HG03103 (cell line): ENCODE measurements around the gene FIG4.
"Not testable (repeated sequence)": the region's sequence is repeated elsewhere in the genome, so short reads cannot be mapped to it uniquely, and the experiment has no call there.

Experiments
- ATAC-seq: cut with Tn5 transposase; IDR thresholded peaks from one replicate; pipeline ENCODE4 v1.9.1; 2021; ENCODE audit warnings: low read depth; ENCODE audit not compliant: unreplicated experiment

The FIG4 gene

DNA sequence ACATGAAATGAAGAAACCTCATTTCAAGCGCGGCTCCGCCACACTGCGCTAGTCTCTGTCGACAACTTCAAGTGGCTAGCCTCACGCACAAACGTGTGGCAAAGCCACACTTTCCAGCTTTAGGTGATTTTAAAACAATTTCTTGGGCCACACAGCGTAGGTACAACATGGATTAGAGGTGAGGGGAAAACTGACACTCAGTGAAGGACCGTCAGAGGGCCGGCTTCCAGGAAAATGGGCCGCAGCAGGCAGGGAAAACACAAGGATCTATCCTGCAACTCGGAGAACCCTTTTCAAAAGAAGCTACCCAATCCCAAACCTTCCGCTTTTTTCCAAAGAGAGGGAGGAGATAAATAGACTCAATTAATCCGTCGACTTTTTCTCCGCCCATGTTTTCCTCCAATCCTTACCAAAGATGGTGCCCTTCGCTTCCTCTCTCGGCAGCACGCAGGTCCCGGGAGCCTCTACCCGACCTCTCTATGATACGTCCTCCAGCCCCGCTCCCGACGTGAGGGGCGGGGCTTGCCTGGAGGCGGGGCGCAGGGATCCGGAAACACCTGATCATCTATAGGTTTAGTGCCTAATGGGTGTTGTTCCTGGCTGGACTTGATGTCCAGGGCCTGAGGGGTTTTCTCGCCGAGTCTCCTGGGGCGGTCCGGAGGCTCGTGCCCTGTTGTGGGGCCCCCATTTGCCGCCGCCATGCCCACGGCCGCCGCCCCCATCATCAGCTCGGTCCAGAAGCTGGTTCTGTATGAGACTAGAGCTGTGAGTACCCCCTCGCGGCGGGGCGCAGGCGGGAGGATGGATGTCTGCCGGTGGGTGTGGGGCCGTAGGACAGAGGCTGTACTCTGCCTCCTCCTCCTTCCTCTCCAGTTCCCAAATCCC, at the start of gene FIG4, which contains the start of gene AK9:
FIG4 (plus strand) TSS at position 560 of the 885 bp plus-strand sequence; CDS start at position 700, 140 bp downstream.
AK9 (minus strand) TSS at position 466 of the 885 bp plus-strand sequence. CDS start 15,457 bp downstream, outside the sequence.
- ATAC-seq = peak; percentile 92

DNA sequence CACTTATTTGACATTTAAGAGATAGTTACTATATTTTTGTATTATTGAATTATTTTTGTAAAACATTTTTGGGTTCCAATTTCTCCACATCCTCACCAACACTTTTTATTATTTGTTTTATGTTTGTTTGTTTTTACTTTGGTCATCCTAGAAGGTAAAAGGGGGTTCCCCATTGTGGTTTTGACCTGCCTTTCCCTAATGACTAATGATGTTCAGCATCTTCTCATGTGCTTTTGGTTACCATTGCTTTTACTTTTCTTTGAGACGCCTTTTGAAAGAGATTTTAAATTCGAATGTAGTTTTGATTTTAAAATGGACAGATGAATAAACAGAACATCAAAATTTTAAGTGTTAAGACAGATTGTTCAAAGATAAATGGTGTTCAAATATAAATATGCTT, 47.0 kb upstream of the FIG4 start:
- ATAC-seq = no peak

DNA sequence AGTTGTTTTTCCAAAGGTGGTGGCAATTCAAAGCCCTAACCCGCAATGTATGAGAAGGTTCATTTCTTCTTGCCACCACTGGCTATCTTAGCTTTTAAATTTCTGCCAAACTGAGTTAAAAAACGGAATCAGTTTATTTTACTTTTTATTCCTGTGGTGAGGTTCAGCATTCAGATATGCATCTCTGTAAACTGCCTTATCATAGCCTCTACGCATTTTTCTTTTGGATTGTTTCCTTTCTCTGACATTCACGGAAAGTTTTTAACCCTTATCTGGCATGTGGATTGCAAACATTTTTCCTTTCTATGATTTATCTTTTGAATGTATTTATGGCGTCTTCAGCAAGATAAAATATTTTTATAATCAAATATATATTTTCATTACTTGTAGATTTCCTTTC, 37.8 kb upstream of the FIG4 start:
- ATAC-seq = no peak

DNA sequence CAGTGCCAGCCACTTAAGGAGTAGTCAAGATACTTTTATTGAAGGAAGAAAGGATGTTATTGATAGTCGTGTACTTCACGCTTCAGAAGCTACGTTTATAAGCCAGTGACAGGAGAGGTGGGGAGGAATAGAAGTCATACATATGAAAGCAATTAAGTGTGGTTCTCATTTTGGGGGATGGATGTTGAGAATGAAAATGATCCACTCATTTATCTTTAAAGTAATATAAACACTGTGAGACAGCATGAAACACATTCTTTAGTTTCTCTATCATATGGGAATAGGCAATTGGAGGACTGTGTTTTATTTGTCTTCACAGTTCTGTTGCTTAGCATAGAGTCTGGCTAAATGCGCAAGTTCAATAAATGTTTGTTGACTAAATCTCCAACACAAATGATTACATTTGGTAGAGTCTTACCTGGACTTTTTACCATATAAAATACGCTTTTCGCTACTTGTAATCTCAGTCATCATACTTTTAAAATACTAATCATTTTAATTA, 35.3 kb upstream of the FIG4 start:
- no peak for ATAC-seq

DNA sequence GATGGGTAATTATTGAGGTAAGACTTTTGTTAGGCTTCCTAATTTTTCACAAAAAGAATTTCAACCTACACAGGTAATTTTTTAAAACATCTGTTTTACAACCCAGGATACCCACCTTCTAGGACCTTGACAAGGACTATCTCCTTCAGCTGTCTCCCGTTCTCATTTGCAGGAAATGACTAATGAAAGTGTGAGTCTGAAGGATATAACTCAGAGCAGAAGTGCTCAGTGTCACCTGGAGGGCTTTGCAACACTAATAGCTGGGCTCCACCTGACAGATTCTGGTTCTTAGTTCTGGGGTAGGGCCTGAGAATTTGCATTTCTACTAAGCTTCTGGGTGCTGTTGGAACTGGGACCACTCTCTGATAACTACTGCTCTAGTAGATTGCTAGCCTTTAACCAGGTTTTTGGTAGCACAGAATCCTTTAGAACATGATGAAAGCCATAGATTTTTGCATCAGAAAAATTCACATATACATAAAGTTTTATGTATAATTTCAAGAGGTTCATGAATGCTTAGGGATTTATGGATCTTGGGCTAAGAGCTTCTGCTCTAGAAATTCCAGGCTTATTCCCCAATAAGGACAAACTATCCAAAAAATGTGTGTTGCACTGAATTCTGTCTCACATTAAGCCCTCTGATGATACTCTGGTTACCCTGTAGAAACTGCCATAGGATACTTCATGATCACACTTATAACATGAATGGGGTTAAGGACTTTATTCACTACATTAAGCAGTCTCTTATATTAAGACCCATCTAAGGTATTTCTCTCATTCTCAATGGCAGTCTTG, 30.4 kb upstream of the FIG4 start:
- ATAC-seq = no peak

DNA sequence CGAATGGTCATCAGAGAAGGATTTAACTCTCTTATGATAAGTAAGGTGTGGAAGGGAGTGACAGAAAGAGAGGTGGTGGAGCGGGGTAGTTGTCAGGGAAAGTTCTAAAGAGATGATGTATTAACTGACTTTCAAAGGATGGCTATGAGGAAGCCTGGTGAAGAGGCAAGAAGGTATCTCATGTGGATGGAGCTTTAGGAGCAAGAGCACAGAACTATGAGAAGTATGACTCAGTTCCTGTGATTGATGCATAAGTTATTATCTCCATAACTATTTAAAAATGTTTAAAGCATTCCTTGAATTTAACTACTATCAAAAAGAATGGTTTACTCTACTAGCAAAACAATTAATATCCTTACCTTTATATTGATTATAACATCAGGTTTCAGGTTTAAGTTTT, 28.9 kb upstream of the FIG4 start:
- ATAC-seq = no peak

DNA sequence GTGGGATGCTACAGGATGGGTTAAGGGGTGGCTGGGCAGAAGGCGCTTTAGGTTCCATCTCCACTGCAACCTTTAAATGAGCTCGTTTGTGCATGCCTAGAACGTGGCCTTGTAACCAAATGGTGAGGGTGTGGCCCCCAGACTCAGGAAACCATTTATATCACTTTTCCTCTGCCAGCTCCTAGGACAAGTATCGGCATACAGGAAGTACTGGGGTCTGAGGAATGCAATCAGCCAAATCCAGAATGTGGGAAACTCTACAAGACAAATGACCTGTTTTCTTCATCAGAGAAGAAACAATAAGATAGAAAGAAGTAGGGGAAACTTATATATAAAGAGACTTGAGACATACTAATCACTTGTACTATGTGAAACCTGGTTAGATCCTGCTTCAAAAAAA, 21.3 kb upstream of the FIG4 start:
- no peak for ATAC-seq

DNA sequence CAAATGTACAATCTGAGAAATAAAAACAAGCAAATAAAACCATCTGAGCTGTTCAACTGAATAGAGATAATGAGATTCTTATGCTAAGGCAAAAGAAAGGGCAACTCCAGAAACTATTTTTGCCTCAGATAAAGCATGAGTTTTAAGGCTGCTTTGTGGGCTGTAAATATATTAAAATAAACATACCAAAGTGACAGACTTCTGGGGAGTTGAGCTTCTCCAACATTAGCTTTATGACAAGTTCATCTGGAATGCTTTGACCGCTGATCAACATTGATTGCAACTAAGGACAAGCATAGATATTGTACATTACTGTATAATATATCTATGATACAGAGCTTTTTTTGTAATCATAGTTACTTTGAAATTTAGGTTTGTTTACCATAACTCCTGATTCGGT, 19.4 kb upstream of the FIG4 start:
- ATAC-seq = no peak

DNA sequence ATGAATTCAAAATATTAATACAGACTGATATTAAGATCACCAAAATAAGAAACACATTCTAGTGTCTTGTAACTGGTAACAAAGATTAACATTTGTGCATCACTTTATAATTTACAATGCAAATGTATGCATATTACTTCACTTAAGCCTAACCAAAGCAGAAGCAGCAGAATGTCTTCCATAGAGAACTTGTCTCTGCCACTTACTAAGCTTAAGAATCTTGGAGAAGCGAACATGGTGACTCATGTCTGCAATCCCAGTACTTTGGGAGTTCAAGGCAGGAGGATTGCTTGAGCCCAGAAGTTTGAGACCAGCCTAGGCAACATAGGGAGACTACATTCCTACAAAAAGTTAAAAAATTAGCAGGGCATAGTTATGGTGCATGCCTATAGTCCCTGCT, 18.9 kb upstream of the FIG4 start:
- ATAC-seq = no peak

DNA sequence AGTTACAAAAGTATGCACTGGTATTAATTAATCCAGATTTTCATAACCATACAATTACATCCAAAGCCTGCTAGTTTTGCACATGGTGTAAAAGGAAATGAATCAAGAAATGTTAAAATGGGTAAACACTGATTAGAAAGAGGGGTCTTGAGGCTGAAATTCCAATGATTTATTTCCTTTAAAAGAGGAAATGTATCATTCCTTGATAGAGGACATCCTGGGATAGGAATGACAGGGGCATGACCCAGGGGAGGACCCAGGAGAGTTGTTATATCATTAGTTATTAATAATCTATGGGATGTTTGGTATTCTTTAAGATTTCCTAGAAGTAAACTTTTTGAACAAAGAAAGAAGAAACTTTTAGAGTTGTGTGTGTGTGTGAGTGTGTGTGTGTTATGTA, 18.3 kb upstream of the FIG4 start:
- no peak for ATAC-seq

DNA sequence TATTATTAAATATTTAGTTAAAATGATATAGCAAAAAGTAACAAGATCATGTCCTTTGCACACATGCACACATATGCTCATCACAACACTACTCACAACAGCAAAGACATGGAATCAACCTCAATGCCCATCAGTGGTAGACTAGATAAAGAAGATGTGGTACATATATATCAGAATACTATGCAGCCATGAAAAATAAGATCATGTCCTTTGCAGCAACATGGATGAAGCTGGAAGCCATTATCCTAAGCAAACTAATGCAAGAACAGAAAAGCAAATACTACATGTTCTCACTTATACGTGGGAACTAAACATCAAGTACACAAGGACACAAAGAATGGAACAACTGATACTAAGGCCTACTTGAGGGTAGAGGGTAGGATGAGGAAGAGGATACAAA, 14.4 kb upstream of the FIG4 start:
- ATAC-seq = no peak

DNA sequence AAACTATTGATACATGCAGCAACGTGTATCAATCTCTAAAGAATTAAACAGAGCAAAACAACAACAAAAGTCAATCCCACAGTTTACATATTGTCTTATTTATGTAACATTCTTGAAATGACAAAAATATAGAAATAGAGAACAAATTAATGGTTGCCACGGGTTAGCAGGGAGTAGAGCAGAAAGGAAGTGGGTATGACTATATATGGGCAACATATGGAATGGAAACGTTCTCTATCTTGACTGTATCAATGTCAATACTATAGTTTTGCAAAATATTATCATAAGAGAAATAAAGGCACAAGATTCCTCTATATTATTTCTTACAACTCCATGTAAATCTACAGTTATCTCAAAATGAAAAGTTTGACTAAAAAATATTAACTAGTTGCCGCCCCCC, 12.9 kb upstream of the FIG4 start:
- no peak for ATAC-seq

DNA sequence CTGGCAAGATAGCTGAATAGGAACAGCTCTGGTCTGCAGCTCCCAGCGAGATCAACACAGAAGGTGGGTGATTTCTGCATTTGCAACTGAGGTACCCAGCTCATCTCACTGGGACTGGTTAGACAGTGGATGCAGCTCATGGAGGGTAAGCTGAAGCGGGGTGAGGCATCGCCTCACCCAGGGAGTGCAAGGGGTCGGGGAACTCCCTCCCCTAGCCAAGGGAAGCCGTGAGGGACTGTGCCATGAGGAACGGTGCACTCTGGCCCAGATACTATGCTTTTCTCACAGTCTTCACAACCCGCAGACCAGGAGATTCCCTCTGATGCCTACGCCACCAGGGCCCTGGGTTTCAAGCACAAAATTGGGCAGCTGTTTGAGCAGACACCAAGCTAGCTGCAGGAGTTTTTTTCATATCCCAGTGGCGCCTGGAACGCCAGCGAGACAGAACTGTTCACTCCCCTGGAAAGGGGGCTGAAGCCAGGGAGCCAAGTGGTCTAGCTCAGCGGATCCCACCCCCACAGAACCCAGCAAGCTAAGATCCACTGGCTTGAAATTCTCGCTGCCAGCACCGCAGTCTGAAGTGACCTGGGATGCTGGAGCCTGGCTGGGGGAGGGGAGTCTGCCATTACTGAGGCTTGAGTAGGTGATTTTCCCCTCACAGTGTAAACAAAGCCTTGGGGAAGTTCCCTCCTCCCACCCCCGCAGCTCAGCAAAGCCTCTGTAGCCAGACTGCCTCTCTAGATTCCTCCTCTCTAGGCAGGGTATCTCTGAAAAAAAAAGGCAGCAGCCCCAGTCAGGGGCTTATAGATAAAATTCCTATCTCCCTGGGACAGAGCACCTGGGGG, 12.2 kb upstream of the FIG4 start:
- ATAC-seq = not testable (repeated sequence)

DNA sequence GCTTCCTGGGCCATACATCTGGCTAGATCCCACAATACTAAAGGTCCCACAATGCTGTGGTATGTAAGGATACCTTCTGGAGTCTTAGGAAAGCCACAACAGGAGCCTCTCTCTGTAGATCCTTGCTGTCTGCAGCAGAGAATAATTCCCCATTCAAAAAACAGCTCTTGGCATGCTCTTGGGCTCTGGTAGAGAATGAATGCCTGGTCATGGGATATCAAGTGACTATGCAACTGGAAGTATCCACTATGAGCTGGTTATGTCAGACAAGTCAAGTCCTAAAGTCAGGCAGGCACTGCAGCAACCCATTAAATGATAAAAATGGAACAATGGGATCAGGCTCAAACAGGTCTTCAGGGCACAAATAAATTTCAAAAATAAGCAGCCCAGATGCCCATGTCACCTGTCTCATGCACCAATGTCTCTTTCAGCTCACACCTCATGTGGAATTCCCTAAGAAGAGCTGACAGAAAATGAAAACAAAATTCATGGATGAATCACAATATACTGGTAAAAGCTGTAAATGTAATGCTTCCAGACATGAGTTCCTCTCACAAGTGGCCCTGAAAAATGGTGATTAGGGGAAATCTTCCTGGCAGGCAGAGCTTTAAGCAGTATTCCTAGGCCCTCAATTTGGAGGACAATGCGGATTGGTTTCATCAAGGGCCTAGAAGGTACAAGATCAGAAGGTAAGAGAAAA, 4.4 kb upstream of the FIG4 start:
- no peak for ATAC-seq

DNA sequence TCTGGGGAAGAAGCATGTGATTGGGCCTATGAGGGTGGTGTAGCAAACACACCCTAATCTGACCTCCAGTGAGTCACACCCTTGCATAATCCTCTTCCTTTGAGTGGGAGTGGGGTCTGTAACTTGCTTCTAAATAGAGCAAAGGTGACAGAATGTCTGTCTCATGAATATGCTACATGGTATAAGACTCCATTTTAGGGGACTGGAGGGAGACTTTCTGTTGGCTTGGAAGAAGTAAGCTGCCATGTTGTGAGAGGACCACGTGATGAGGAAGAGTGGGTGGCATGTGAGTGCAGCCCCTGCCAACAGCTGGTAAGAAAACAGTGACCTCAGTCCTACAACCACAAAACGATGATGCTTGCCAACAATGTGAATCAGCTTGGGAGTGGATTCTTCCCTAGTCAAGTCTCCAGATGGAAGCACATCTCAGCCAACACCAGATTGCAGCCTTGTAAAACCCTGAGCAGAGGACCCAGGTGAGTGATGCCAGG, 3.8 kb upstream of the FIG4 start:
- ATAC-seq = no peak

DNA sequence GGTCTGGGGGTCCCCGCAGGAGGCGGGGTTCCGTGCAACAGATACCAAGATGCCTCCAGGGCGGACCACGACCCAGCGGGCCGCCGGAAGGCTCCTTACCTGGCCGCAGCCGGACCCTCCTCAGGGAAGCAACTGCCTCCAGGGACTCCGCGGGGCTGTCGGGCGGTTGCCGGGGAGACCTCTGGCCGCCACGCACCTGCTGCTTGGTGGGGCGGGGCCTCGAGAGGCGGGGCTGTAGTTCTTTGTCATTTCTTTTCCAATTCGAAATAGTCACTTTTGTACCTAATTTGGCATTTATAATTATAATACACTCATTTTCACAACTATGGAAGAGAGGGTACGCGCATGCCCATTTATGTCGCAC, 741 bp upstream of the FIG4 start:
- peak; percentile 39 for ATAC-seq

DNA sequence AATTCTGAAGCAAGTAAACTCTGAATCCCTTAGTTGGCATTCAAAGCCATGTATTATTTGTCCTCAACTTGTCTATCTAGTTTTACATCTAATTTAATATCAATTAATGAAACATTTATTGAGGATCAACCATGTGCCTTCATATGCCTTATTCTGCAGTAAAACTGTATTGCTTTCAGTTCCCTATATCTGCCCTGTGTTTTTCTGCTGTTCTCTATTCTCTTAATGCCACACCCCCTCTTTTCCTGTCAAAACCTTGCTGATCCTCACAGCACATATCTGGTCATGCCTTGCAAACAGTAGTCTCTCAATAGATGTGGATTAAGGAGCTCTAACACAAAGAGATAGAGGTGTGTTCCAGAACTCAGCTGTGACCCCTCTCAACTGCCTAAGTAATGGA, 2.0 kb downstream of the FIG4 start:
- ATAC-seq = peak; percentile 31

DNA sequence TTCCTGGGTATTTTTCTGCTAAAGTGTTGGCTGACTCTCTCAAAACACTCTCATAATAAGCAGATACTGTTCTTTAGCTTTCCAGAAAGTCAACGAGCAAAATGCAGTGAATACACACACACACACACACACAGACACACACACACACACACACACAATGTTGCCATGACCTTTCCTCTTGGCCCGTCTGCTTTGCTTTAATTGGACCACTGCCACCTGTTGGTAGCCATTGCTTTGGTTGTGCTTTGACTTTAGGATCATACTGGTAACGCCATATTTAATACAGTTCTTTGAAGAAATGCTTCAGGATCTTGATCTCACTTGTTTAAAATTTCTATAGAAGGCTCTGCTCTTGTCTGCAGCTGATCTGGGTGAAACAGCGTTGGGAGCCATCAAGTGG, 4.4 kb downstream of the FIG4 start:
- ATAC-seq = no peak

DNA sequence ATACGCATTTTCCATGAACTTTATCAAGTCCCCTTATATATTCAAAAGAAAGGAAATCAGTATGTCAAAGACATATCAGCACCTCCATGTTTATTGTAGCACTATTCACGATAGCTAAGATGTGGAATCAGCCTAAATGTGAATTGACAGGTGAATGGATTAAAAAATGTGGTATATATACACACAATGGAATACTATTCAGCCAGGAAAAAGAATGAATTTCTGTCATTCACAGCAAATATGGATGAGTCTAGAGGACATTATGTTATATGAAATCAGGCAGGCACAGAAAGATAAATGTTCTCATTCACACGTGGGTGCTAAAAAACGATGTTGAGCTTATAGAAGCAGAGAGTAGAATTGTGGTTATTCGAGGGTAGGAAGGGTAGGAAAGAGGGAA, 5.3 kb downstream of the FIG4 start:
- ATAC-seq = no peak

DNA sequence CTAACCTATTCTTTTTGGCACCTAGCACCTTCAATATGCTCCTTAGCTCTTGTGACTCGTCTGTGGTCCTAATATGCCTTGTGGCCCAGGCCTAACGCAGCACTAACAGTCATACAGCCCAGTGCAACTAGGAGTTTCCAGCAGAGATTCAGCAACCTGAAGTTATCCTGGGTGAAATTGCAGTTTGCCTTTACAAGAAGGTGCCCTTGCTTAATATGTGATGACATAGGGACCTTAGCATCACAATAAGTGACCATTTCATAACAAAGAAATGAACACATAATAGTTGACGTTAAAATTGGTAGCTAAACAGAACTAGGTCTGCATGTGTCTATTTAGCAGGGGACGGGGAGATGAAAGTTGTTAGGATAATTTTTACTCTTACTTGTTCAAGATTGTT, 10.1 kb downstream of the FIG4 start:
- no peak for ATAC-seq
